Omental fat pad (tissue), 4 donors: Measurements from ENCODE around the gene HSD11B1L. TPM values are rescaled to one million over a fixed set of nuclear protein-coding genes. Genes with fewer than 3 reads are reported as not detected.

Experiments used
- ATAC-seq: fragments of 150-250 bp; one replicate; pipeline ENCODE4 v1.9.1; 2016; ENCODE audit warnings: mild to moderate bottlenecking, moderate library complexity; ENCODE audit not compliant: low FRiP score
- DNase-seq: peaks from one replicate; pipeline ENCODE4 v3.0.0-alpha.2; 2019; ENCODE audit warnings: low spot score
- total RNA-seq, 4 donors: library from RNA; depleted of rRNA; stranded (reverse); fragments of >200 nt; gene quantifications; one replicate each; pipeline ENCODE4 v1.1.0, GENCODE V29; 2016
- TF ChIP-seq, protein P1 (sequence below), 3 donors: fragments of 450-650 bp; IDR thresholded peaks; one replicate each; pipeline ENCODE4 v1.5.1; 2016 to 2017; ENCODE audit warnings: antibody characterized with exemption in 3 of 3, mild to moderate bottlenecking in 3 of 3, moderate library complexity in 2 of 3

The HSD11B1L gene
- total RNA-seq, 4 donors from 2014 or later: 4.3 to 9.5 (median 7.8) TPM

DNA sequence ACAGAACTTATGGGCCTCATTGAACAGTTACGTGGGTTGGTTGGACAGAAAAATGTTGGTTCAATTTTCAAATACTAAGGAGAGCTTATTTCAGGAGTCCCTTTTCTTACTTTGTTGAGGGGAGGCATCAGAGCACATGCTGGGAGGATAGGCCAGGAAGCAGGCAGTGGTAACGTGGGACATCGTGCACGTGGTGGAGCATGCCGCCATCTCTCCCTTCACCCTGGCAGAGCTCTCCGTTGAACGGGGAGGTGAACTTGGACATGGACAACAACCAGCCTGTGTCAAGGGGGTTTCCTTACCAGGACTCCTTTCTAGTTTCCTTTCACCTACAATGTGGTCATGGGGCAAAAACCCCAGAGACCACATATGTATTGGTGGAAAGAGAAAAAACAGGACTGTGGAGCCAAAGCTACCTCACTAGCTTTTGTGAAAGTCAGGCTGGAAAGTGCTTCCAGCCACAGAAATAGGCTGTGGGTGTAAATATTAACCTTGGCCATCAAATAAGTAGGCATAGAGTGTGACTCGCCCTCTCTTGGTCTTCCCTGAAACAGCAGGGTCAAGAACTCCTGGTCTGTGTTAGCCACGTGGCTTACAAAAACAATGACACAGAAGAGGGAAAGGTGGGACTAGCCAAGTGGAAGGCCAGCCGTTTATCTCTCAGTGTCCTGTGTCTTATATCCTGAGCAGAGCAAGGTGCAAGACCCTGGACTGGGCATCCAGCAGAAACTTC is 14.9 kb upstream of the HSD11B1L start:
- no peak for DNase-seq
- no peak for ATAC-seq
- TF ChIP-seq, protein P1, sequence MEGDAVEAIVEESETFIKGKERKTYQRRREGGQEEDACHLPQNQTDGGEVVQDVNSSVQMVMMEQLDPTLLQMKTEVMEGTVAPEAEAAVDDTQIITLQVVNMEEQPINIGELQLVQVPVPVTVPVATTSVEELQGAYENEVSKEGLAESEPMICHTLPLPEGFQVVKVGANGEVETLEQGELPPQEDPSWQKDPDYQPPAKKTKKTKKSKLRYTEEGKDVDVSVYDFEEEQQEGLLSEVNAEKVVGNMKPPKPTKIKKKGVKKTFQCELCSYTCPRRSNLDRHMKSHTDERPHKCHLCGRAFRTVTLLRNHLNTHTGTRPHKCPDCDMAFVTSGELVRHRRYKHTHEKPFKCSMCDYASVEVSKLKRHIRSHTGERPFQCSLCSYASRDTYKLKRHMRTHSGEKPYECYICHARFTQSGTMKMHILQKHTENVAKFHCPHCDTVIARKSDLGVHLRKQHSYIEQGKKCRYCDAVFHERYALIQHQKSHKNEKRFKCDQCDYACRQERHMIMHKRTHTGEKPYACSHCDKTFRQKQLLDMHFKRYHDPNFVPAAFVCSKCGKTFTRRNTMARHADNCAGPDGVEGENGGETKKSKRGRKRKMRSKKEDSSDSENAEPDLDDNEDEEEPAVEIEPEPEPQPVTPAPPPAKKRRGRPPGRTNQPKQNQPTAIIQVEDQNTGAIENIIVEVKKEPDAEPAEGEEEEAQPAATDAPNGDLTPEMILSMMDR (IDR thresholded peaks at IDR 0.05): no peak

DNA sequence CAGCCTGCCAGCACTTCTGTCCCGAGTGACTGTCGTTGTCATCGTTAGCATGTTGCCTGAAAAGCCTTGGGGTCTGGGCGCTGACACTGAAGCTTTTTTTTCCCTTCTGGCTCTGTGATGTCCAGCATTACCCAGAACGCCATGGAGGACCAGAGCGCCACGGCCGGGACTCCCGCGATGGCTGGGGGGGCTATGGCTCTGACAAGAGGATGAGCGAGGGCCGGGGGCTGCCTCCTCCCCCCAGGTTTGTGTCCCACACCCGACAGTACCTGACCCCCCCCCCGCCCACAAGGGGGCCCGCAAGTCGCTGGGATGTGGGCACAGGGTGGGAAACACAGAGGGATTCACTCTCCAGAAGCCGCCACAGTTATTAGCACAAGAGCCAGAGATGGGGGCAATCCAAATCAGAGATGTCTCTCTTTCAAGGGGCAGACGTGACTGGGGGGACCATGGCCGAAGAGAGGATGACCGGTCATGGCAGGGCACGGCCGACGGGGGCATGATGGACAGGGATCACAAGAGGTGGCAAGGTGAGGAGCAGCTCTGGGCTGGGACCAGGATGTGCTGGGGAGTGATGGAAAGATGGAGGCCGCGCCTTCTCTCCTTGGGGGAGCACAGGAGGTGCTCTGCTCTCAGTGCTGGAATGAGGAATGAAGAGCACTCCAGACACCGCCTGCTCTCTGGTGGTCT is 13.8 kb upstream of the HSD11B1L start:
- TF ChIP-seq, protein P1 (IDR thresholded peaks at IDR 0.05): no peak
- DNase-seq (no peak), ATAC-seq (no peak)

DNA sequence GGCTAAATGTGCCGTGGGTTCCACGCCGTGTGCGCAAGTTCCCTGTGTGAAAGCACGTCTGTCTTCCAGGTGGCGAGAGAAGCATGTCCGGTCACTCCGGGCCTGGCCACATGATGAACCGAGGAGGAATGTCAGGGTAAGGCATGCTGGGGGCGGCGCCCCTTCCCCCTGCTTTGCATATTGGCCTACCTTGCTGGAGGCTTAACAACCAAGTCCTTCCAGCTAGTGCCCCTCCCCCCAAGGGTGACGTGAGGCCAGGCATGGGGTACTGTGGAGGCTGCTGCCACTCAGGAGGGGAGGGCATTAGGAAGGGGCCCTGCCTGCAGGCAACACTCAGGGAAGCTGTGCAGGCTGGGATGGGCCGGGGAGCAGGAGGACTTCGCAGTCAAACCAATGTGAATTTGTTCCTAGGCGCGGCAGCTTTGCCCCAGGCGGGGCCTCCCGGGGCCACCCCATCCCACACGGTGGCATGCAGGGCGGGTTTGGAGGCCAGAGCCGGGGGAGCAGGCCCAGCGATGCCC is 13.0 kb upstream of the HSD11B1L start:
- TF ChIP-seq, protein P1 (IDR thresholded peaks at IDR 0.05): no peak
- ATAC-seq (no peak), DNase-seq (no peak)

DNA sequence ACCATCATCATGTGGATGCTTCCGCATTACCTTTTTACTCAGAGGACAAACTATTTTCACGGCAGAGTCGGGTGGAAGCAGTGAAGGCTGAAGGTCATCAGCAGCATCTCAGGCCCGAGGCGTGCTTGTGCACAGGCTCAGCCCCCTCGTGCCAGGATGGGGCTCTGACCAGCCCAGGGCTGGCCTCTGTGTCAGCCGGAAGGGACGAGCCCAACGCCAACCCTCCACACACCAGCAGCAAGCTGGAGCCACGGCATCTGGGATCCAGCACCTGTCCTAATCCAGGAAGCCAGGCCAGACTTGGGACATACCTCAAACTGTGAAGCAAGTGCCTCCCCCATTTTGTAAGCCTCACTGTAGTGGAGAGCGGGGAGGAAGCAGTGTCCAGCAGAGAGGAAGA is 11.6 kb upstream of the HSD11B1L start:
- TF ChIP-seq, protein P1 (IDR thresholded peaks at IDR 0.05): no peak
- DNase-seq: no peak

DNA sequence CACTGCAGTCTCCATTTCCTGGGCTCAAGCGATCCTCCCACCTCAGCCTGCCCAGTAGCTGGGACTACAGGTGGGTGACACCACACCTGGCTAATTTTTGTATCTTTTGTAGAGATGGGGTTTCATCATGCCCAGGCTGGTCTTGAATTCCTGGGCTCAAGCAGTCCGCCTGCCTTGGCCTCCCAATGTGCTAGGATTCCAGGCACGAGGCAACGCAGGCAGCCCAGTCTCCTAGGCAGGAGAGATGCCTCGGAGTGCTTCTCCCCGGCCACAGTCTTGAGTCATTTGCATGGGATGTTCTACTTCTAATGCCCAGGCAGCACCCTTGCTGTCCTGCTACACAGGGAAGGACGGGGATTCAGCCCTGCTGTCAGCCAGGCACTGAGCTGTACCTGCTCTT is 9.2 kb upstream of the HSD11B1L start:
- DNase-seq (no peak), ATAC-seq (no peak)
- TF ChIP-seq, protein P1 (IDR thresholded peaks at IDR 0.05): no peak

More for the DNA sequence above, 11.6 kb upstream of the HSD11B1L start:
- ATAC-seq: no peak

DNA sequence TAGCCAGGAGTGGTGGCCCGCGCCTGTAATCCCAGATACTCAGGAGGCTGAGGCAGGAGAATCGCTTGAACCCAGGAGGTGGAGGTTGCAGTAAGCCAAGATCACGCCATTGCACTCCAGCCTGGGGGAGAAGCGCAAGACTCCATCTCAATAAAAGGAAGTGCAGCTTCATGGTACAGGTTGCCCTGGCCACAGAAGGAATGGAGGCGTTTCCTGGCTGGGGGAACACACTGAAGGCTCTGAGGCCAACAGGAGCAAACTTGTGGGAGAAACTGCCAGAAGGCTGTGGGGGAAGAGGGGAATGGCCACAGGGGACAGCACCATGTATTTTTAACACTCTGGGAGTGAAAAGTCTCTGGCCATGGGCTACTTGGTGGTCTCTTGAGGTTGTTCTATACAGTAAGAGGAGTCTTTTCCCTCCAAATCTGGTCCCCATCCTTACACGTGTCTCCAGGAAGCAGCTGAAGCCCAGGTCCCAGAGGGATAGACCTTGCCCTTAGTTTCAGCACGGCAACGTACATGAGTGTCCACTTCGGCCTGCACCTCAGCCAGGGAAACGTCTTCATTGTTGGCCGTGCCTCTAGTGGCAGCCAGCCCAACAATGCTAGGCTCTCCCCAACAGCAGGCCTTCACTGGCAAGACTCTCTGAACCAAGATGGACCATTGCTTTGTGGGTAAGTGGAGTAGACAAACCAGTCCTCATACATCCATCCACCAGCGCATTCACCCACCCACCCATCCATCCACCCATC is 7.9 kb upstream of the HSD11B1L start:
- TF ChIP-seq, protein P1 (IDR thresholded peaks at IDR 0.05): no peak
- ATAC-seq (no peak), DNase-seq (no peak)
